G401.6 (cell line): ENCODE results near the gene DRAP1.

ENCODE experiments used
- FAIRE-seq: peaks from 2 replicates; lab custom pipeline; 2012; peaks lifted over from hg19 to GRCh38; lab: Jason Lieb, UNC

The DRAP1 gene

DNA sequence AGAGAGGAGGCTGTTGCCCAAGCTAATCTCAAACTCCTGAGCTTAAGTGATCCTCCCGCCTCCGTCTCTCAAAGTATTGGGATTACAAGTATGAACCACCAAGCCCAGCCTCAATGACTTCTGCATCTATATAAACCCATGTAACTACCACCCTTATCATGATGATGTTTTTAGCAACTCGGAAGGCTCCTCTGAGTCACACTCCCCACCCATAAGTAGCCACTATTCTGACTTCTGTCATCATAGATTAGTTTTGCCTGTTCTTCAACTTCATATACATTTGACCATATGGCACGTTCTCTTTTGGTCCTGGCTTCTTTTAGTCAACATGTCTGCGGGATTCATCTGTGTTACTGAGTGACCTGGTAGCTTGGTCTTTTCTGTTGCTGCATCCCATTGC, 12.6 kb upstream of the DRAP1 start:
- FAIRE-seq: no peak

DNA sequence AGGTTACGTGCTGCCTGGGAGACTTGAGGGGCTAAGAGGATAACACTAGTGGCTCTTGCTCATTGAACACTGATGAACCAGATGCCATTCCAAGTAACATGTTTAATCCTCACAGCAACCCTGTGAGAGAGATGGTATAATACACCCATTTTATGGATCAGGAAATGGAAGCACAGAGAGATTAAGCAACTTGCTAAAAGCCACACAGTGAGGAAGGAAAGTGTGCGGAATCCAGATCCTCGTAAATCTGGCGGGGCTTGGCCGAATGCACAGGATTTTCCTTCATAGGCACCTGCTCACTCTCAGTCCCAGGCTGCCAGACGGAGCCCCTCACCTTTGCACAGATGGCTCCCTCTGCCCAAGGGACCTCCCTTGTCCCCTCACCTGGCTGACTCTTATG, 11.3 kb upstream of the DRAP1 start:
- FAIRE-seq: no peak

DNA sequence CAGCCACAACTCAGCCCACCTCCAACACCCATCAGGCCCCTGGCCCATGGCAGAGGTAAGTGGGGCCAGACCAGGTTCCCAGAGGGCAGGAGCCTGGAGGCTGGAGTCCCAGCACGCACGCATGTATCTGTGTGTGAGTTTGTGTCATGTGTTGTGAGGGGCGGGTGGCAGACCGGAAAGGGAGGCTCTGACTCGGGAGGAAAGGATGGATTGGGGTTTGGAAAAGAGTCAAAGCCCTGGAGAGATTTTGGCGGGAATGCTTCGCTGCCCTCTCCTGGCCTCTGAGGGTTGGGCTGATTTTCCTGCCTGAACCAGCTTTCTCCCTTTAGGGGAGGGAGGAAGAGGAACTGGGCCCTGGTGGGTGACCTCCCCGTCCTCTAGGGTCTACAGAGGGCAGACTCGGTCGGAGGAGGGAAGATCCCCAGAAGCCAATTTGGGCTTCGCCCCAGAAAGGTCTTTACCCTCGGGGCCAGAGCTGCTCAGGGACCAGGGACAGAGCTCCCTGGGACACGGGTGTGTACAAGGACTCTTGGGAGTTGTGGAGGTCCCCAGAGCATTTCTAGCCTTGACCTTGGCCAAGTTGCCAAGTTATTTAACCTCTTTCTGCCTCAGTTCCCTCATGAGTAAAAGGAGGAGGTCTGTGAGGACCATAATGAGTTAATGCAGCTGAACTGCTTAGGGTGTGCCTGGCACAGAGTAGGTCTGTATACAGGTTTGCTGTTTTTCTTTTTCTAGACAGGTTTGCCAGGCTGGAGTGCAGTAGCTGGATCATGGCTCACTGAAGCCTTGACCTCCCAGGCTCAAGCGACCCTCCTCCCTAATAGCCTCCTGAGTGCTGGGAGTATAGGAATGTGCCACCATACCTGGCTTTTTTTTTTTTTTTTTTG, 7.3 kb upstream of the DRAP1 start:
- FAIRE-seq: peak; percentile 66

DNA sequence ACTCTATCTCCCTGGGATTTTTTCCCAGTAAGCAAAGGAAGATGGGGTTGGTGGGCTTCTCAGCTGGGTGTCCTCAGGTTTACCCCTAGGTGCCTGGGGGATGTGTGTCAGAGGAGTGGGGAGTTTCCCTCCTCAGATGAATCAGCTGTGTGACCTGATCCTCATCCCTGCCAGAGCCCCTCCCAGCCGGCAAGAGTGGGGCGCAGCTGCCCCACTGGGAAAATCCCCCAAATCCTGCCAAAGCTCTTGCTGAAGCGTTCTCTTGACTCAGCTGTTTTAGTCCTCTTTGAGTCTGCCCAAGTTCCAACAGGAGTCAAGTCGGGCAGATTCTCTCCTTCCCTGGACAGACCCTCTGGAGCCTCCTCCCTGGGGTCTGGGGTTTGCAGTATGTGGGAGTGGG, 6.4 kb upstream of the DRAP1 start:
- no peak for FAIRE-seq

DNA sequence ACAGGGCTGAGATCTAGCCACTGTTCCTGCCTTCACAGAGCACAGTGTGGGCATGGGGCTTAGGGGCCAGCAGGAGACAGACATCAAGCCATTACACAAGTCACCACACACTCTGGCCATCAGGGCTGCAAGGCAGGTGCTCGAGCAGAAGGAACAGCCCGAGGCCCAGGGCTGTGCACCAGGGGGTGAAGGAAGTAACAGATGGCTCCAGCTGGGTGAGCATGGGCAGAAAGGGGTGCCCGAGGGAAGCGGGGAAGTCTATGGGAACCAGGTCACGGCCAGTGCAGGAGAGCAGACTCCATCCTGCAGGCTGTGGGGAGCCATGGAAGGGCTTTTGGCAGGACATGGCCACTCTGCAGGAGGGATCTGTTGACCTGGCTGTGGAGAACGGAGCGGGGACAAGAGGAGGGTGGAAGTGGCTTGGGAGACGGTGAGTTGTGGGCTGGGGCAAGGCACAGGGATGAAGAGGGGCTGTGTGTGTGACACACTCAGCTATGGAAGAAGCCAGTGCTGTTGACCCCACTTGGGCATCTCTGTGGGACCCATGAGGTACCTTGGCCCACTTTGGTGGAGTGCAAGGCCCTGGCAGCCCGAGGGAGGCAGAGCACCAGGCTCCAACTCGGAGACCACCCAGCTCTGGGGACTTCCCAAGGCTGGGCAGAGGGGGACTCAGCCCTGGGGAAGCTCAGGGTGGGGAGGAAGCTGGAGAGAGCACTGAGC, 4.0 kb upstream of the DRAP1 start:
- no peak for FAIRE-seq

DNA sequence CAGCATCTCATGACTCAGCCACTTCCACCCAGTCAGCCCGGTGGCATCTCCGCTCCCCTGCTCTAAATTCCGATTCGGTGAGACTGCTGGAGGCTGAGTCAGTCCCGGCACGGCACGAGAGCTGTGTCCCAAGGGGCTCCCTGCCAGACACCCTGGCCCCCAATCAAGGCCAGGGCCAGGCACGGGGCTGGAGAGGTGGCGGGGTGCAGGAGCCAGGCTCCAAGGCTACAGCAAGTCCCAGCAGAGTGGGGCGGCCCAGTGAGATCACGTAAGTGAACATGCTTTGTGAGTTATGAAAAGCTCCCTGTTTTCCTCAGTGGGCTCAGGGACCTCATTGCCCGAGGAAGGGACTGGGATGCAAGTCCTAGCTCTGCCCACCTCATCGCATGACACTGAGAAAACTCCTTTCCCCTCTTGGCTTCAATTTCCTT, 3.4 kb upstream of the DRAP1 start:
- peak; percentile 97 for FAIRE-seq

DNA sequence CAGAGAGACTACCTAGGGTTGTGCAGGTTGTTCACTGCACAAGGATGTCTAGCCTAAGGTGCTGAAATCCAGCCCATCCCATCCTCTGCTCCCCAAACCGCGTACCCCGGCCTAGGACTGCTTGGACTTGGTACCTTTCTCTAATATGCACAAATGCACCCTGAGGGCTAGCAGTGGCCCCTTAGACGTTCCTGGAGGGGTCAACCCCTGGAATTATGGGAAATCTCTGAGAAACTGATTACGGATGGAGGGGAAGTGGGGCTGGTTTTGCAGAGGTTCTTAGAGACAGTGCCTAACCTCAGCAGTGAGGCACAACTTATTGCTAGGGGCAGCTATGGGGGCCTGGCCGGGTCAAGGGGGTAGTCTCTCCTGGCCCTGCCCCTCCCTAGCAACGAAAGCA, 2.8 kb upstream of the DRAP1 start:
- no peak for FAIRE-seq

DNA sequence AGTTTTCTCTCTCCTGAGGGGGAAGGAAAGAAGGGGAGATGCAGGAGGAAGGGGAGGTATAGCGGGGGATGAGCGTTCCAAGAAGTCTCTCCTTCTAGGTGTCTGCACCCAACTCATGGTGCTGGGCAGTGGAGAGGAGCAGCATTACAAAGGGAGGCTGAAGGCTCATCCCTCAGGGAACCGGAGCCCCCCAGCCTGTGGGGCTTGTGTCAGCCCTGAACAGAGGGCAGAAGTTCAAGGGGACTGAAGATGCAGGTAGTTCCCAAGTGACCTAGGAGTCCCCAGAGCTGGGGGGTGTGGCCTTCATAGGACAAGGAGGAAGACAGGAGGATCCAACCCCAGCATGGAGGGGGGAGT, 2.2 kb upstream of the DRAP1 start:
- FAIRE-seq: no peak

DNA sequence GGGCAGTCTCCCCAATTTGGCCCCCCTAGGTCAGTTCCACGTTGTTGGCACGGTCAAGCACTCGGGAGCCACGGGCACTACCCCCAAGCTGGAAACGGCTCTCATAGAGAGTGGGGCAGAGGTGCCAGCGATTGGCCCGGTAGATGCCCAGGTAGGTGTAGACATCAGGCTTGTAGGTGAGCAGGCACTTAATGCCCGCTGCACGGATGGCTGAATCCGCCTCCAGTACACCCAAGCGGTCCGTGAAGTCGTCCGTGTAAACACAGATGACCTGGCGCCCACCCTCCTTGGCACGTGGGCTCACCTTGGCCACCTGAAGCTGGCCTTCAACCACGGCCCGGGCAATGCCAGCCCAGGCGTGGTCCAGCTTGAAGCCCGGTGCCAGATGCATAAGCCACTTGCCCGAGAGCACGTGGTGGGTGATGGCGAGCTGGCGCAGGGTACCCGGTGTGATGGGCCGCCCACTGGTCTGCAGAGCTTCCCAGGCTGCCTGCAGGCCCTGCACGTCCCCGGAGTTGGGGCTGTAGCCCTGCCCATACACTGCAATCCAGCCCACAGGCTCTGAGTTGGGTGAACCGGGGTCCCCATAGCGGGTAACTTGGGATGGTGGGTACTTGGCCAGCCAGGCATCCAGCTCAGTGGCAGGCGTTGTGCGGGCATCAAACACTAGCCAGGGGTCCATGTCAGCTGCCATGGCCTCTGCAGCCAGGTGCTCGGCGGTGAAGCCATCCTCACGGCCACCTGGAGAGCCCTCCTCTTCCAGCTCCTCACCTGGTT, 1.6 kb upstream of the DRAP1 start:
- FAIRE-seq: no peak

DNA sequence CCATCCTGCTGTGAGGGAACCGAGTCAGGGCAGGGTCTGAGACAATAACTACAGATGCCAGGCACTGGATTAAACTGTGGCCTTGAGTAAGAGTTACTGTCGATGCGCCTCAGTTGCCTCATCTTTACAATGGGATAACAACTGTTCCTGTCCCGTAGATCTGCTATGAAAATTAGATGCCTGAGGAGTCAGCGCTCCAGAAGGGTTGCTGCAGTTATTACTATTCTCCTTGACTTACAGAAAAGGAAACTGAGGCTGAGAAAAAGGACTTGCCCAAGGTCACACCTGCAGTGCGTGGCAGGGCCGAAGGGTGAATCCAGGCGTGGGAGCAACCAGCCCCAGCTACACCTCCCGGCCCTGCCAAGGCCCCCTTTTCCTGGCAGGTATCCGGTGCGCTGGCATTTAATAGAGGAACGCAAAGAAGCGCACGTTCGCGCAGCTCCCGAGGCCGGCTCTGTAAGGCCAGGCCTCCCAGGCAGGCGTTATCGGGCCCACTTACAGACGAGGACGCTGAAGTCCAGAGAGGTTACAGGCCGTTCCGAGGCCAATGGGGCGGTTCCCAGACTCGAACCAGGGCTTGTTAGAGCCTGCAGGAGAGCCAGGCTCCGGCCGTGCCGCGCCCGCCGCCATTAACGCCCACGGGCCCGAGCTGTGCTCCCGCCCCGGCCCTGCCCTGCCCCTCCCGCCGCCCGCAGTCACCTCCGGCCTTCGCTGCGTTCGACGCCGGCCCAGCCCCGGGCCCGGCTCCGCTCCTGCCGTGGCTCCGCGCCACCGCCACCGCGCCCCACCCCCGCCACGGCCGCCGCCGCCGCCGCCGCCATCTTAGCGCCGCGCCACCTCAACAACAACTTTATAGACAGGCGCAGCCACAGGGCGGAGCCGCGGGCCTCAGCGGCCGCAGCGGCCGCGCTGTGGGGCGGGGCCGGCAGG, 750 bp upstream of the DRAP1 start, which contains the start of gene C11orf68:
Gene C11orf68, minus strand, starts transcription at position 852 of the 930 bp plus-strand sequence. Its CDS starts 31 bp downstream, at position 821.
- FAIRE-seq: no peak

DNA sequence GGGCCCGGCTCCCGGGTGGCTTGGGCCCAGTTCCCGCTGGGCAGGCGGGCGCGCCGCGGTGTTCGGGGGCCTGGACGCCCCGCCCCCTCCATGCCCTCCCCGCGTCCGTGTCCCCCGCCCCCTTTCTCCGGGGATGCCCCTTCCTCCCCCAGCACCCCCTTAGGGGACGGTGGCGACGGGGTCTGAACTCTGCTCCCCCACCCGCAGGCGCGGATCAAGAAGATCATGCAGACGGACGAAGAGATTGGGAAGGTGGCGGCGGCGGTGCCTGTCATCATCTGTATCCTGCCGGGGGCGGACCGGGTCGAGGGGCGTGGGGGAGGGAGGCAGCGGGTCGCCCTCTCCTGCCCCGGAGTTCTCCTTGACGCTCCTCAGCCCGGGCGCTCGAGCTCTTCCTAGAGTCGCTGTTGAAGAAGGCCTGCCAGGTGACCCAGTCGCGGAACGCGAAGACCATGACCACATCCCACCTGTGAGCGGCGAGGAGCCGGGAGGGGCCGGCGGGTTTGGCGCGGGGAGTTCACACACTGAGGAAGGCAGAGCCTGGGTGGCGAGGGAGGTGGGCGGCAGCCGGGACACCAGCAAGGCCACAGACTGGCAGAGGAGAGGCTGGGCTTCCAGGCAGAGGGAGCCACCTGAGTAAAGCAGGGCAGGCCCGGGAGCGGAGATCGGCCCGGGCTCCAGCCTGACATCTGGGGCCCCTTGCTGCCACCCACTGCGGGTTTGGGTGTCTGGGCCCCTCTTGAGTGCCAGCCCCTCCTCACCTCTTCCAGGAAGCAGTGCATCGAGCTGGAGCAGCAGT, 546 bp downstream of the DRAP1 start:
- no peak for FAIRE-seq

DNA sequence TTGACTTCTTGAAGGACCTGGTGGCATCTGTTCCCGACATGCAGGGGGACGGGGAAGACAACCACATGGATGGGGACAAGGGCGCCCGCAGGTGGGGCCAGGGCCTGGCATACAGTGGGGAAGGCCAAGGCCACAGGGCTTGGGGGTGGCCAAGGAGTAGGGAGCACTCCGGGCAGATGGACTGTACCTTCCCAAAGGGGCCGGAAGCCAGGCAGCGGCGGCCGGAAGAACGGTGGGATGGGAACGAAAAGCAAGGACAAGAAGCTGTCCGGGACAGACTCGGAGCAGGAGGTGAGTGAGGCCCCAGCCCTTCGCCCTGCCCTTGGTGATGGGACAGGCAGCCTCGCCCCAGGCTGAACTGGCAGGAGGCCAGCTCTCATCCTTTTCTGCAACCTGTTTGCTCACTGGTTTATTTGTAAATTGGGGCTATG, 1.2 kb downstream of the DRAP1 start:
- FAIRE-seq: no peak

DNA sequence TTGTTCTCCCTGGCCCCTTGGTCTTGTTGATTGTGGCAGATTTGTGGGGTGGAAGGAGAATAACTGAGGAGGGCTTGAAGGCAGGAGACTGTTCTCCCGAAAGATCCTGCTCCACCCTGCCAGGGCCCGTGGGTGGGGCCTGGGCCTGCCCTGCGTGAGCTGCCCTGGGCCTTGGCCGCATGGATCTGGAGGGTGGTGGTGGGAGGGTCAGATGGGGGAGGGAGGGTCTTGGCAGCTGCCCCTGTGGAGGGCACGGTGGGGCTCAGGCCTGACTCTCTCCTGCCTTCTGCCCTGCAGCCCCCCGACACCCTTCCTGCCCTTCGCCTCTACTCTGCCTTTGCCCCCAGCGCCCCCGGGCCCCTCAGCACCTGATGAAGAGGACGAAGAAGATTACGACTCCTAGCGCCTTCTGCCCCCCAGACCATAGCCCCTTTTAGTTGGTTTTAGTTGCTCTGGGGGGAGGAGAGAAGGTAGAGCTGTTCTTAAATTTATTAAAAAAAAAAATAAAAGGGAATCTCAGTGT, 1.9 kb downstream of the DRAP1 start:
- no peak for FAIRE-seq

DNA sequence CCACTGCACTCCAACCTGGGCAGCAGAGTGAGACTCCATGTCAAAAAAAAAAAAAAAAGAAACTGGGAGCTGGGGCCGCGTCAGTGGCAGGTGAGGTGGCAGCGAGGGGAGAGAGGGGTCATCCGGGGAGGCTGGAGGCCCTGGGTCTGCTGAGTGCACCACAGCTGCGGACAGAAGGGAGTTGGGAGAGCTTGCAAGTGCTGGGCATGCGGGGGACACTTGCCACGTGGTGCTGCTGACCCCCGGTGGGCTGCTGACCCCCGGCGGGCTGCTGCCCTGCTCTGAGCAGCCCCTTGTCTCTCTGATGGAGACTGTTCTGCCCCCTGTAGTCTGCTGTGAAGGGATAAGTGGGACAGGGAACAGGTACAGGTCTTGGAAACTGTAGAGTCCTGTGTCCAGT, 2.6 kb downstream of the DRAP1 start:
- no peak for FAIRE-seq

DNA sequence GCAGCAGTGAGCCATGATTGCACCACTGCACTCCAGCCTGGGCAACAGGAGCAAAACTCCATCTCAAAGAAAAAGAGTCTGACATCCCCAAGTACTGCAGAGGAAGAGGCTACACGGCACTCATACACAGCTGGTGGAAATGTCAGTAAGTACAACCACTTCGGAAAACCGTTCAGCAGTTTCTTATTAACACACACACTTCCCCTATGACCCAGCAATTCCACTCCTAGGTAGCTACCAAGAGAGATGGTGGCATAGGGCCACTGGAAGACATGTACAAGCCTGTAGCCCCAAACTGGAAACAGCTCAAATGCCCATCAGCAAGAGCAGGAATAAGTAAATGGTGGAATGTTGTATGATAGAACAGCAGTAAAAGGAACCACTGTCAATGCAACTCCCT, 3.3 kb downstream of the DRAP1 start:
- FAIRE-seq: no peak

DNA sequence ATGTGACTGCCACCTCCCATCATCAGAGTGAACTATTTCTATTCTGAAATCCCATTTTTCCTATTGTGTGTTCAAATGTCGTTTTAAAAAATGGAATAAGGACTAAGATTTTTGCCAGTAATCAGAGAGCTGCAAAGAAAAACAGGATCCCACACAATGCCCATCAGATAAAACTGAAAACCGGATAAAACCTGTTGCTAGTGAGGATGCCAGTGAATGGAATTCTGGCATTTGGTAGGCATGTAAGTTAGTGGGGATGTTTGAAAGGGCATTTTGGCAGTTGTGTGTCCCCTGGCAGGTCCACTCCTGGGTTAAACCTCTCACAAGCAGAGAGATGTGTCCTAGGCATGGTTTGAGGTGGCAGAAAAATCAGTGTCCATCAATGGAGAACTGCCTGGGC, 6.2 kb downstream of the DRAP1 start:
- no peak for FAIRE-seq

DNA sequence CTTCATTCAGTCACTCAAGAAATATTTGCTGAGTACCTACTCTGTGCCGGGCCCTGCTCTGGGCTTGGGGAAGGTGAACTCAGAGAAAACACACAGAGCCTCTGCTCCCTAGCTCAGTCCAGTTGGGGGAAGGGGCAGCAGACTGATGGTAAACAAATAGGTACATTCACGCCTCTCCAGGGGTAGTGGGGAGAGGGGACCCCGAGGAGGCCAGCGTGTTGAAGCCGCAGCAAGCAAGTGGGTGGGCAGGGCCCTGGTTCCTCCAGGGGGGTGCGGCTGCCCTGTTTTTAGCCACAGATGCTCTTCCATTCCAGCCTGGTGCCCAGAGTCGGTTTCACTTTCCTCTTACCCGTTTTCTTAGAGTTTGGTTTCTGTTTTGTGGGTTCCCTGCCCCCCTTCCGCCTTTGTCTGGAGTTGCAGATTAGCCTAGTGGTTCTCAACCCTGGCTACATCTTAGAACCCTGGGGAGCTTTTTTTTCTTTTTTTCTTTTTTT, 8.7 kb downstream of the DRAP1 start:
- FAIRE-seq: no peak

DNA sequence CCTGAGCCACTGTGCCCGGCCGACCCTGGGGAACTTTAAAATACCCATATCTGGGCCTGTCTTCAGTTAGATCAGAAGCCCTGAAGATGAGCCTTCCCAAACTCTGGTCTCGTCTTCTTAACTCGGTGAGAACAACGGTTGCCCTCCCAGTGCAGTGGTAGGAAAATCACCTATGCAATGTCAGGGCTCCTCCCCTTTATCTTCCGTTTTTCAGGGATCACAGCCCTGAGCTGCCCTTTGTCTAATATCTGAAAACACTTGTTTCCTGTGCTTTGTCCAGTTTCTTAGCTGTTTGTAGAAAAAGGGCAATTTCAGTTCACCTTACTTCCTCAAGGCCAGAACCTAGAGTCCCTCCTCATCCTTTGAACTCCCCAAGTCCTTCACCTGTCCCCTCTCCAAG, 9.4 kb downstream of the DRAP1 start:
- no peak for FAIRE-seq

DNA sequence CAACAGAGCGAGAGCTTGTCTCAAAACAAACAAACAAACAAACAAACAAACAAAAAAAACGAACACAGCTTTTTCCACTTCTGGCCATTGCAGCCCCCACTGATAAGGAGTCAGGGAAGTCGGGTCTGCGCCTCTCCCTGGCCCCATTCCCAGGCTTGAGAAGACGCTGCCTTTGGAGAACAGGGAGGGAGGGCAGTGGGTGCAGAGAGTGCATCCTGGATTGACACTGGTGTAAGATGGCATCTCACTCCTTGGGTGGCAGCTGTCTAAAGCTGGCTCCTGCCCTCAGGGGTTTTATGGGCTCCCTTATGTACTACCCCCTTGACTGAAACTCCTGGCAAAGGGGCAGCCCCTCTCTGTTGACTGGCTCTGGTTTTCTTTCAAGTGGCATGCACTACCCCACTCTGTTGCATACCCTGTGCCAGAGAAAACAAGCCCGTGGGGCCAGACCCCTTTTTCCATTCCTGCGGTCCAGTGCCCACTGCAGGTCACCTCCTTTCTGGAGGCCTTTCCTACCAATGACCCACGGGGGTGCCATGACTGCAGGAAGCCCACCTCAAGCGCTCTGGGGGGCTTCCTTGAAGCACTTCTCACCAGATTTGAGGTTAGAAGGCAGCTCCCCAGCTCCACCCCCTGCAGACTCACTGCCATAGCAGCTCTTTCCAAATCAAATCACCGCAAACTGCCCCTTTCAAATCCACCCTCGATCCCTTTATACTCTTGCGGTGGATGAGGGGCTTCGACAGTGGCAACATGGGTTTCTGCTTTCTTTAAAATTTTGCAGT, 12.7 kb downstream of the DRAP1 start:
- no peak for FAIRE-seq

DNA sequence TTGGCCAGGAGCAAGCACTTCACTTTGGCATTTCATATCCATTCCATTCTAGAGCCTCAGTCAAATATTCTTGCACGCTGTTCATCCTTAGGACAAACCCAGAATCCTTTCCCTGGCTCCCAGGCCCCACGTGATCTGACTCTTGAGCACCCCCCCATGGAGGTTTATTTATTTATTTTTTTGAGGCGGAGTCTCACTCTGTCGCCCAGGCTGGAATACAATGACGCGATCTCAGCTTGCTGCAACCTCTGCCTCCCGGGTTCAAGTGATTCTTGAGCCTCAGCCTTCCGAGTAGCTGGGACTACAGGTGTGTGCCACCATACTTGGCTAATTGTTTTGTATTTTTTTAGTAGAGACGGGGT, 13.3 kb downstream of the DRAP1 start:
- no peak for FAIRE-seq
